GM08714 (cell line): ENCODE measurements around the gene KRT74.

ENCODE experiments used
- H3K4me3 ChIP-seq: fragments of 200-500 bp; sonication (Bioruptor generic); 2 replicates; pipeline ENCODE4 v1.5.1; 2014; ENCODE audit warnings: mild to moderate bottlenecking, low read length, inconsistent platforms
- ZNF274 ChIP-seq: IDR thresholded peaks from 2 replicates; pipeline ENCODE4 v1.6.1; 2012; ENCODE audit warnings: mild to moderate bottlenecking, low read depth, low read length

The KRT74 gene

DNA sequence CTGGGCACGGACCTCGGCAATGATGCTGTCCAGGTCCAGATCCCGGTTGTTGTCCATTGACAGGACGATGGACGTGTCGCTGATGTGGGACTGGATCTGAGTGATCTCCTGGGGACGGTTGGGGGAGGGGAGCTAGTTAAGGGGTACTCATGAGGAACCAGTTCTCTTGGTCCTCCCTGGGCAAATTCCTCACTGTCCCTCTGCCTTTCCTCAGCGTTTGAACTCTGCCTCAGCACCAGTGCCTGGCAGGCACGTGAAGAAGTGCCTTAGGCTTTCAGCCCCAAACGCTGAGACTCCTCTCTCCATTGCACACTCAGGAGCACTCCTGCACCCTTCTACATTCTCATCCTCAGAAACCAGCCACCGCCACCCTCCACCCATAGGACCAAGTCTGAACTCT is 17.9 kb upstream of the KRT74 start:
- H3K4me3 ChIP-seq: no peak overlapping the region
- TF ChIP-seq ZNF274: no peak

DNA sequence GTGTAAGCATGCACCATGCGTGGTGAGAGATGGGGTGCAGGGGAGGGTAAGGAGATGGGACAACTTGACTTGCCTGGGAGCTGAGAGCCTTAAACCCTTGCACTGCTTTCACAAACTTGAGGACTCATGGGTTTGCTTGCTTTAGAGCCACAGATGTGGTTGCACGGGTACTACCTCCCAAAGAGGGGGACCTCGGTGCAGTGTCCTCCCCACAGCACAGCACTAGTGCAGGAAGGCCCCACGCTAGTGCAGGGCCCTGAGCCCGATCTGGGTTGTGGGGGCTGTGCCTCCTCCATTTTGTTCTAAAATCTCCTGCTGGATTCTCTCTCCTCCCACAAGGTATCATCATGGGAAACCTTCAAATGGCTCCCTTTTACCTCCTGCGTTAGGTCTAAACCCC is 16.4 kb upstream of the KRT74 start:
- TF ChIP-seq ZNF274: no peak
- H3K4me3 ChIP-seq: no peak overlapping the region

DNA sequence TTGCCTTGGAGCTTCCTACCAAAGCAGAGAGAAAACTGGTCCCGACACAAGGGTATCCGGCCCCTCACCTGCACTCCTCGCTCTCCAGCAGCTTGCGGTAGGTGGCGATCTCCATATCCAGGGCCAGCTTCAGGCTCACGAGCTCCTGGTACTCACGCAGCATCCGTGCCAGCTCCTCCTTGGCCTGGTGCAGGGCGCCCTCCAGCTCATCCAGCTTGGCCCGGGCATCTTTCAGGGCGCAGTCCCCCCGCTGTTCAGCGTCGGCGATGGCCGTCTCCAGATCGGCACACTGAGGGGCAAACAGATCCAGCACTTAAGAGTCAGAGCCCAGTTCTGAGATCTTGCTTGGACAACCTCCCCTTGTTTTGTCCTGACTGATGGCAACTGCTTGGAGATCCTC is 13.9 kb upstream of the KRT74 start:
- no peak for TF ChIP-seq ZNF274

DNA sequence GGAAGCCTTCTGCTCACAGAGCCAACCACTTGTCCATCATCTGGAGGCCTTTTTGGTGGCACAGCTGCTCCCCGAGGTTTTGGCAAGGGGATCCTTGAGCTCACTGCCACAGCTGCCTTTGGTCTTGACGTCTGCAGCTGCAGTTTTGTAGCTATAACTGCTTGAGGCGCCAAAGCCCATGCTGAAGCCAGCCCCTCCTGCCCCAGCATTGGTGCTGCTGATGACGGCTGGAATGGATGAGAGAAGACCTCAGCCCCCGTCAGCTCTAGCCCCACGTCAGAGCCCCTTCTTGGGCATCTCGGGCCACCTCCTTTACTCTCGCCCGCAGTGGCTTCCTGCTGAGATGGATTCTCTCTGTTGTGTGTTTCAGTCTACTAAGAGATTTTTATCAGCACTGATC is 12.3 kb upstream of the KRT74 start:
- H3K4me3 ChIP-seq: no peak overlapping the region
- TF ChIP-seq ZNF274: no peak

More for the DNA sequence above, 13.9 kb upstream of the KRT74 start:
- no peak overlapping the region for H3K4me3 ChIP-seq

DNA sequence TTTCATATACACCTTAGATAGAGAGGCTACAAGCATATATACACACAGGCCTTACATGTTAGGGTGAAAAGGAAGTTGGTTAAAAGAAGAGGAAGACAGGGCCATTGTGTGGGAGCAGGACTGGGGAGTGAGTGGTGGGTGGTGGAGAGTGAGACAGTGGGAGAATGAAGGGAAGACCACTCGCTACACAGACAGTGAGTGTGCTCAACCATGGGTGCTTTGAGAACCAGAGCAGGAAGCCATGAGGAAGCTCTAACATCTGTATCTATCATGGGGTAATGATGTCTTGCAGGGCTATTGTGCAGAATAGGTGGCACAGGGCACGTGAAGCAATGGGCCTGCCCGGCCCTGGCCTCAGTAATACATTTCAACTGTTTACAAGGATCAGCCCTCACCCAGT is 11.4 kb upstream of the KRT74 start:
- no peak overlapping the region for H3K4me3 ChIP-seq
- no peak for TF ChIP-seq ZNF274

DNA sequence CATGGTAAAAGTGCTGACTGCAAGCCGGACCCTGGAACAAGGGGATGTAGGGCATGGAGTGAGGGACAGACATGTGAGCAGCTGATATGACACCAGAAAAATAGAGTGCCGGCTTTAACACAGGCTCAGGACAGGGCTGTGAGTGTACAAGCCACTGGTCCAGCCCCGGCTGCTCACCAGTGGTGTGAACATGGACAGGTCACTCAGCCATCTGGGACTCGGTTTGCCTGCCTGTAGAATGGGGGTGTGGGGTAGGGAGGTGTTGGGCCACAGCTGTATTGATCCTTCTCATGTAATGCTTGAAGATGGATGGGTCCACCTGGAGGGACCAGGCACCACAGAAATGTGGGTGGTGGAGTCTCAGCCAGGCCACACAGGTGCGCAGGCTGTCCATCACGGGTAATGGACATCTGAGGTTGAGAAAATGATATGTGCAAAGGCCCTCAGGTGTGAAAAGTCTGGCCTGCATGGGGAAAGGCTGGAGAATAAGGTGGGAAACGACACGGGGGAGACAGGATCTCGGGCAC is 10.6 kb upstream of the KRT74 start:
- no peak for TF ChIP-seq ZNF274
- H3K4me3 ChIP-seq: no peak overlapping the region

DNA sequence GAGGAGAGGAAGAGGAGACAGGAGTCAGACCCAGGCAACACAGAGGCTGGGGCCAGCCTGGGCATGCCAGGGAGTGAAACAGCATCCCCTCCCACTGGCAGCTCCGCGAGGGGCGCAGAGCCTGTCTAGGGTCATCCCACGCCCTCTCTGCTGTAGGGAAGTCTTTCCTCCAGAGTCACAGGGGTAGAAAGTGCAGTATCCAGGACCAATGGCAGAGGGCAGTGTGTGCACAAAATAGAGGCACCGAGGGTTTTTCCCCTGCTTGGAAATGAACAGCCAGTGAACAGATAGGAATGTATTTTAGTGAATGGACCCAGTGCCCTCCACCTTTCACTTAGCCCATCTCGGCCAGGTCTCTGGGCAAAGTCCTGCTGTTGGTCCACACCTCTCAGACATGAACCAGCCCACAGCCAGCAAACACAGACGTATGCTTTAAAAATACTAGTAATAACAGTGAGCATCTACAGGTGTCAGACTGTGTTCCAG is 9.4 kb upstream of the KRT74 start:
- TF ChIP-seq ZNF274: no peak
- no peak overlapping the region for H3K4me3 ChIP-seq

DNA sequence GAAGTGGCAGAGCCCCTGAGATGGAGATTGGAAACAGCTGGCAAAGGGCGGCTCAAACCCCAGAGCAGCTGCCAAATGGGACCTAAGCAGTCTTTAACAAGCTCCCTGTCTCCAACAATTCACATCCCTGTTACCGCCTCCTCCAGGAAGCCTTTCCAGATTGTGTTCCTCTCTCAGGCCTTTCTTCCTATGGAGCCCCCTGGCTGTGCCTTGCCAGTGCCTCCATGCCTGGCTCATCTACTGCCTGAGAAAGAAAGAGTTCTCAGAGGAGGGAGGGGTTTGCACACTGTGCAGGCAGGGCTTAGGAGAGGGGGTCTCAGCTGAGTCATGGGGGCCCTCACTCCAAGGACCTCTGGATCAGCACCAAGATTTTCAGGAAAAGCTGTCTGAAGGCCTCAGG is 8.8 kb upstream of the KRT74 start:
- H3K4me3 ChIP-seq: no peak overlapping the region
- no peak for TF ChIP-seq ZNF274

DNA sequence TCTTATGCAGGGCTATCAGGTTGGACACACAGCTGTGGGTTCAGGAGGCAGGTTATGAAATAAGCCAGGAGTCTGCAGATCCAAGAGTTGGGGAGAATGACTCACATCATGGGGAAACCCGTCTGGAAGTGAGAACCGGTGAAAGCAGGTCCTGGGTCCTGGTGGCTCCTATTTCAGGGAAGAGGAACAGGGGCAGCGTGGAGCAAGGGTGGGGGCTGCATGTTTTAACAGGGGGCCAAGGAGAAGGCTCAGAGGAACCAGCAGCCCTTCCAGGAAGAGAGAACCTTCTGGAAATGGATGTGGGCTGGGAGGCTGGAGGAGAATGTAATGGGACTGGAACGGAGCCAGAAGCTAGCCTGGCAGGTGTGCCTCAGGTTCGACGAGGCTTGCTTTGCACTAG is 7.8 kb upstream of the KRT74 start:
- H3K4me3 ChIP-seq: no peak overlapping the region
- no peak for TF ChIP-seq ZNF274

DNA sequence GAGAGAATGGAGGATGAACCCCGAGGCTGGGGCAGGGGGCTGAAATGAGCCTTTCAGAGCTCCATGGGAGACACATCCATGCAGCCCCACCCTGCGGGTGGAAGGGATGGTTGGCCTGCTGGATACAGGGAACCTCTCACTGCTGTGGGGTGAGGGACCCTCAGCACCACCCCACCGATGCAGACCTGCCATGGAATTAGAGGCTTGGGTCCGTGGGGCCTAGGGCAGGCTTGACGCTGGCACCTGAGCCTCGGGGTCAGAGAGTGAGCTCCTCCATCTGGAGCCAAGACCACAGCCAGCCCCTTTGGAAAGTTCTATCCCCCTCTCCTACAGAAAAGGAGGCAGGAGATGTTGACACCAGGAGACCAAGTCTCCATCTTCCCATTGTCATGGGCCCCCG is 7.4 kb upstream of the KRT74 start:
- no peak overlapping the region for H3K4me3 ChIP-seq
- no peak for TF ChIP-seq ZNF274

DNA sequence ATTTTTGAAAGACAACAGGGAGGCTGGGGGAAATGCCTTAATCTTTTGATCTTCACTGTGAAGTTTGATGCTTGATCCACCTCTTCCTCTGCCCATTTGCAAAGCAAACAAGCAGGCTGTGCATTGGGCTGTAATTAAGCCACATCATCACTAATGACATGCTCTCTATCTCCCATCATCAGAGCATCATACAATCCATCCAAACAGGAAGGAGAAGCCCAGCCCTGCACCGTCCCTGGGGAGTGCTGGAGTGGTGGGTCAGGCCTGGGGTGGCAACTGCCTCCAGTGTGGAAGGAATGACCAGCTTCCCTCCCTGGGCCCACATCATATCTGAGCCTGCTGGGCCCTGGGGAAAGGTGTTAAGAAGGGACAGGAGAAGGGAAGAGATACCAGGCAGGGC is 6.9 kb upstream of the KRT74 start:
- no peak overlapping the region for H3K4me3 ChIP-seq
- TF ChIP-seq ZNF274: no peak

DNA sequence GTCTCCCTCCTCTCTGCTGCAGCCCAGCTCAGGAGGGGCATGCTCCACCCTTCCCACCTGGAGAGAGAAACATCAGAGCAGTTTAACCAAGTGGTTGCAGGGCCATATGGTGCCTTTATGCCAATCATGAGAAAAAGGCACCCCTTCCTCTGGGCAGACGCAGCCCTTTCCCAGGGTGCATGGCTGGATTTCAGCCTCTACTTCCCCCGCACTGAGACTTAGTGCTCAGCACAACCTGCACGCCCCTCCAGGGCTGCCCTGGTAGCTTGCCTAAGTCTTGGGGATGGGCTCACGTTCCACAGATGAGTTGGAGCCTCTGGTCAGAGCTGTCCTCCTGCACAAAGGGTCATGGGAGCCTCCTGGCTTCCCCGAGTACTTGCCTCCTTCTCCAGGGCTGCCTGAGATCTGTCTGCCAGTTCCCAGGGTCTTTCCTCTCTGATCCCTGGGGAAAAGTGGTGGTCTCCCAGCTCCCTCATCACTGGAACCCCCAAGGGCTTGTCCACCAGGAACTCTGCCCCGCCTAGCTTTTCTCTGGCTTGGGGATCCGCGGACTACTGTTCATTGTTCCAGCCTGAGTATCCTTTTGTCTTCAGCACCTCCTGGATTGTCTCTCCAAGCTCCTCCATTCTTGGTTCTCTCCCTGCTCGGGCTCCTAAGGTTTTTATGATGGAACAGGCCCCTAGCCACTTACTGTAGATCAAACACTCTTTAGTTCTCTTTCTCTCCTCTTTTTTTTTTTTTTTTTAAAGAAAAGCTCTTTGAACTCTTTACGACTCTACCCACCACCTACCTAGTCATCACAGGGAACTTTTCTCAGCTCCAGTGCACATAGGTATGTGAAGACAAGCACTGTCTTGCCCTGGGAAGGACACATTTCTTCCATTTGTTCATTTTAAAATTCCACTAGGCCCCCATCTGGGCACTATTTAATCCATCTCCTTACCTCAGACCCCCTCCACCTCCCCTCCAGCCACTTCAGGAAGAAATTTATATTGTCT is 6.1 kb upstream of the KRT74 start:
- TF ChIP-seq ZNF274: no peak
- H3K4me3 ChIP-seq: no peak overlapping the region

DNA sequence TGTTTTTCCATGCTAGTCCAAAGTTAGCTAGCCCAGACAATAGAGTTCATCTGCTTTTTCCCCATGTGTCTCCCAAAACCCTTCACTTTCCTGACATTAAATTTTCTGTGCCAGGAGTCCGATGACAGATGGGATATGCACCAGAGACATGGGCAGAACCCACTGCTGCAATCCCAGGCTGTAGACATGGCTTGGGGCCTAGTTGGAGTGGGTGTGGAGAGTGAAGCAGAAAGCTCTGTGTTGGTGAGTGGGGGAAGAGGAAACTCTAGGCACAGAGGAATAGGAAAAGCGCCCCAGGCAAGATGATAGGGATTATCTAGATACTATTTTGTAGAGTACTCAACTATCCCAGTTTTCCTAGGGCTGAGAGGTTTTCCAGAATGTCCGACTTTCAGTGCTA is 4.8 kb upstream of the KRT74 start:
- no peak for TF ChIP-seq ZNF274
- H3K4me3 ChIP-seq: no peak overlapping the region

DNA sequence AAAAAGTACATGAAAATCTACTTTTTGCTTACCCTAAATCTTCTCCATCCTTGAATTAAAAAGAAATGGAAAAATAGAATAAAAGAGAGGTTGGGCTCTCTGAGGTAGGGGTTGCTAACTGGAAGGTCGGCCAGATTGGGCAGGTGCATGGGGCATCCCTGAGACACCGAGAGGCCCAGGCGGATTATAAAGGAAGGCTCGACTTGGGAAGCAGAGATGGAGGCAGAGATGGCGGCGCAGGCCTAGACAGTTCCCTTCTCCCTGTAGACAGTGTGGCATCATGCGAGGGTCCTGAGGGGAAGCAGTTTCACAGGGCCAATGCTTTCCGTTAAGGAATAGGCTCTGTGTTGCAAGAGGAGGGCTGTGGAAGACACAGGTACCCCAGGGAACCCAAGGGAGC is 3.7 kb upstream of the KRT74 start:
- TF ChIP-seq ZNF274: no peak
- no peak overlapping the region for H3K4me3 ChIP-seq

DNA sequence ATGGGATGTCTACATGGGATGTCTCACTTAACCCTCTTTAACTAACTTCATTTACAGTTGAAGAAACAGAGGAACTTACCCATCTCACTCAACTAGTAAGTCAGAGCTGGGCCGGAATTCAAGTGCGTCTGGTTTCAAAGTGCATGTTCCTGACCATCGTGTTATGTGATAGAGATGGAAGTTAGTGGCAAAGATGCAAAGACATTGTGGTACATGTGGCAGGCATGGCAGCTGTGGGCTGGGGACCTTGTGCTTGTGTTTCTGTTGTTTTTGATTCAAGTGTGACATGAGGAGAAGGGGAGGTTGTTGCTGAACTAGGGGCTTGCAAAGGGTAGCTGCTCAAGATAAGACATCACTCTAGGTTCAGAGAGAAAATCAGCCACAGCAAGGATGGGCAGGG is 2.3 kb upstream of the KRT74 start:
- no peak overlapping the region for H3K4me3 ChIP-seq
- no peak for TF ChIP-seq ZNF274
